Islet precursor cell (in vitro differentiated cells): ENCODE measurements around the gene CBLL2.
A peak's percentile ranks its signal among the peaks of the same experiment; 100 is the strongest.
"Not testable (repeated sequence)": the region's sequence is repeated elsewhere in the genome, so short reads cannot be mapped to it uniquely, and the experiment has no call there.

Source experiments
- DNase-seq: peaks from one replicate; pipeline ENCODE4 v3.0.0-alpha.2; 2018

CBLL2 gene, protein sequence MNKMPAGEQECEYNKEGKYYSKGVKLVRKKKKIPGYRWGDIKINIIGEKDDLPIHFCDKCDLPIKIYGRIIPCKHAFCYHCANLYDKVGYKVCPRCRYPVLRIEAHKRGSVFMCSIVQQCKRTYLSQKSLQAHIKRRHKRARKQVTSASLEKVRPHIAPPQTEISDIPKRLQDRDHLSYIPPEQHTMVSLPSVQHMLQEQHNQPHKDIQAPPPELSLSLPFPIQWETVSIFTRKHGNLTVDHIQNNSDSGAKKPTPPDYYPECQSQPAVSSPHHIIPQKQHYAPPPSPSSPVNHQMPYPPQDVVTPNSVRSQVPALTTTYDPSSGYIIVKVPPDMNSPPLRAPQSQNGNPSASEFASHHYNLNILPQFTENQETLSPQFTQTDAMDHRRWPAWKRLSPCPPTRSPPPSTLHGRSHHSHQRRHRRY

DNA sequence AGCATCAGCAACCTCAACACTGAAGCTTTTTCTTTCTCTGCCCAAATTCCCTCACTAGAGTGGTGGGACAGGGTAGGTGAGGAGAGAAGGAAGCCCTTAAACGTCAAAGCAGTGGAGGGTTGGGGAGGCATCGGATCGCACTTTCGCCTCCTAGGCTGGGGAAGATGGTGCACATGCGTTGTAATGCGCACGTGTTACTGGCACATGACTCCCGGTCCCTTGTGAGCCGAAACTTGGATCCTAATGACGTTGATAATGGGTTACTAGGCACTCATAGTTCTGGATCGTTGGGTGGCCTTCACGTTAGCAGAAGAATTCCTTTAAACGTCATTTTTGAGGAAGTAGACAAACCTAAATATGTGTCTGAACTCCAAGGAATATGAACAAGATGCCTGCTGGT lies at the start of gene CBLL2:
CBLL2 (plus strand) TSS at position 301 of the 400 bp plus-strand sequence; CDS start at position 380, 79 bp downstream.
- DNase-seq, result no peak

- no peak for DNase-seq
Measured at GRCh38 chrX:22234380-22234779, 38.3 kb upstream of the CBLL2 start.

DNA sequence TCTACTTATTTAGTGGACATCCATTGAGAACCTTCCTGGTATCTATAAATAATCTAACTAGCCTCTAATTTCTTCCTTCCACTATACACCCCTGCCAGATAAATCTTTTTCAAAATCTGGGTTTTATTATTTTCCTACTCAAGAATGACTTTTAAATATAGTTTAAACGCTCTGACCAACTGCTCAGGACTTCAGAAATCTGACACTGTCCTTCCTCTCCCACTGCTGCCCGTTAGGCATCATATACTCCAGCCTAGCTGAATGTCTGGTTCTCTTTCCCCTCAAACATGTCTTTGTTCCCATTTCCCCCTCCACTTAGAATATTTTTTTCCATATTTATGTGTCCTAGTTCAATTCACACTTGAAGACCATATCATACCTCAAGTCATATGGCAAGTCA lies 35.2 kb upstream of the CBLL2 start:
- DNase-seq, result no peak

DNA sequence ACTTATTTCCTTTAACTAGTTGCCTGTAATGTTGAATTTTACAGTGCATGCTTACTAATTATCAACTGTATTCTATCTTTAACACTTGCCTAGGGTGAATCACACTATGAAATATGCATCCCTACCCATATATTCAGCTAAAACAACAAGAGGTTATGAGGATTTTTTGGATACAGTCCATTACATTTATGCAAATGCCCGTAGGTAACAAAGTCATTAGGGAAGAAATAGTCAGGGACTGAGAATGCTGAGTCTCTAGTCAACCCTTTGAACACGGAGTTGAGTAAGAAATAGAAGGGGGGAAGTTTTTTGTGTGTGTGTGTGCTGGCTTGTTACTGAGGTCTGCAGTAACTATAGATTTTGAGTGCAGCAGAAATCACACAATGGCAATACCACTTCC lies 26.1 kb upstream of the CBLL2 start:
- DNase-seq, result no peak

DNA sequence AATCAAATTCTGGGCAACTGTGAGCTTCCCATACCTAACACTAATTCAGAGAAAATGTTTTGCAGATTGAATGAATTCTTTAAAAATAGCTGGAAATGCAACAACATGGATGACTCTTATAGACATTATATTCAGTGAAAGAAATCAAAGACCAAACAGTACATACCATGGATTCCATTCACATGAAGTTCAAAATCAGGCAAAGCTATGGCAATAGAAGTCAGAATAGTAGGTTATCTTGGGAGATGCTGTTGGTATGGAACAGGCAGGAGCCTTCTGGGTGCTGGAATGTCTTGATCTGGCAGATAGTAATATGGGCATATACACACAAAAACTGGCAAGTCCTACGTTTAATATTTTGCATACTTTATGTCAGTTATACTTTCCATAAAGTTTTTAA lies 25.5 kb upstream of the CBLL2 start:
- DNase-seq, result no peak

DNA sequence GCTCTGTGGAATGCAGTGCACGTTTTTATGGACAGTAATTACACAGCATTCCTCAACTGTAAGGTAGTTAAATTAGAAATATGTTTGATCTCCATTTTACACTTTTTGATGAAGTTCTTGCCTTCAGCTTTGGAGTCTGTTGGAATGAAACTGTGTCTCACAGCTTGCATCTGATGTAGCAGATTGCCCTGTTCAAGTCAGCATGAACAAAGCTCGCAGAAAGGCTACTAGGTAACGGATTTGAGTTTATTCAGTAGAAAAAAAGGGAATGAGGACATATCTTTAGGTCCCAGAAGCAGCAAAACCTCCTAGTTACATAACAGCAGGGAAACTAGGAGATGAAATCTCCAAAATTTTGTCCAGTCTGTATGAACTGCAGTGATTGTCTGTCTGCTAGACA lies 24.3 kb upstream of the CBLL2 start:
- no peak for DNase-seq

GRCh38 chrX:22249371-22249770 lies 23.3 kb upstream of the CBLL2 start:
- no peak for DNase-seq

DNA sequence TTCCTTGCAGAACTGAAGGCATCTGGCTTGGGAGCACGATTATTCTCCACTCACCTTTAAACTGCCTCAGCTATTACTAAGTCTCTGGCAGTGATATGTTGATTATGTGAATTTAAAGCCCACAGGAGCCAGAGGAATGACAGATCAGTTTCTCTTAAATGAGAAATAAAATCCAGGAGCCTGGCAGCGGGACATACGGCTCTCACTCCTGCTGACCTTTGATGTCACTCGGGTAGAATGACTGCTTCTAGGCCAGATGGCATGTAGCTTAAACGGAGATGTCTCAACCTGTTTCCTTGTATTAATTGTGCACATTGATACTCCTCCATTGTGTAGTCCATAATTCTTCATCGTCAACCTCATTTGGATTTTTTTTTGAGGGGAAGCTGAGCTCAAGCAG lies 4.0 kb upstream of the CBLL2 start:
- DNase-seq, result no peak

DNA sequence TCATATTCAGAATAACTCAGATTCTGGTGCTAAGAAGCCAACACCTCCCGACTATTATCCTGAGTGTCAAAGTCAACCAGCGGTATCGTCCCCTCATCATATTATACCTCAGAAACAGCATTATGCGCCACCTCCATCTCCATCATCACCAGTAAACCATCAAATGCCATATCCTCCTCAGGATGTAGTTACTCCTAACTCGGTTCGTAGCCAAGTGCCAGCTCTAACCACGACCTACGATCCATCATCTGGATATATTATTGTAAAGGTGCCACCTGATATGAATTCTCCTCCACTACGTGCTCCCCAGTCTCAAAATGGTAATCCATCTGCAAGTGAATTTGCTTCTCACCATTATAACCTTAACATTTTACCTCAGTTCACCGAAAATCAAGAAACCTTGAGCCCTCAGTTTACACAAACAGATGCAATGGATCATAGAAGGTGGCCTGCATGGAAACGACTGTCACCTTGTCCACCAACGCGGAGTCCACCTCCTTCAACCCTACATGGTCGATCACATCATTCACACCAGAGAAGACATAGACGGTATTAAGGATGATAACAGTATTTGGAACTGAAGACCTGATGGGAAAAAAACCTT lies 1.1 kb downstream of the CBLL2 start:
- no peak for DNase-seq

DNA sequence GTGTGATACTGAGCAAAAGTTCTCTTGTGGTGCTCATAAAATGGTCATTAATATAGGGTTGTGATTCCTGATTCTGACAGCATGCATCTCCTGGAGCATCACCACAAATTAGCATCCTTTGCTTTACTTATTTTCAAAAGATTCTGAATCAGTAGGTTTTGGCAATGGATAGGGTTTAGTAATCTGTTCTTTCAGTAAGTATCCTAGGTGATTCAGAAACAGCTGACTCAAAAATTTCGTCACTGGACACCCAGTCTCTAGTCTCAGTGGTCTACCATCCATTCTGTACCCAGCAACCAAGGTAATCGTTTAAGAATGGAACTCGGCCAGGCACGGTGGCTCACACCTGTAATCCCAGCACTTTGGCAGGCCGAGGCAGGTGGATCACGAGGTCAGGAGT lies 4.1 kb downstream of the CBLL2 start:
- no peak for DNase-seq

GRCh38 chrX:22278375-22278774 lies 5.7 kb downstream of the CBLL2 start:
- peak; percentile 59 for DNase-seq

DNA sequence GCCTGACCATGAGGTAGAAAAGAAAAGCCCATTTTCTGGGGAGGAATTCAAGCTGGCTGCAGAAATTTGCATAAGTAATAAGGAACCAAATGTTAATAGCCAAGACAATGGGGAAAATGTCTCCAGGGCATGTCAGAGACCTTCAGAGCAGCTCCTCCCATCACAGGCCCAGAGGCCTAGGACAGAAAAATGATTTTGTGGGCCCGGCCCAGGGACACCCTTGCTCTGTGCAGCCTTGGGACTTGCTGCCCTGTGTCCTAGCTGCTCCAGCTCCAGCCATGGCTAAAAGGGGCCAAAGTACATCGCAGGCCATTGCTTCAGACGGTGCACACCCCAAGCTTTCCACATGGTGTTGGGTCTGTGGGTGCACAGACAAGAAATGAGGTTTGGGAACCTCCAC lies 16.5 kb downstream of the CBLL2 start:
- not testable (repeated sequence) for DNase-seq

DNA sequence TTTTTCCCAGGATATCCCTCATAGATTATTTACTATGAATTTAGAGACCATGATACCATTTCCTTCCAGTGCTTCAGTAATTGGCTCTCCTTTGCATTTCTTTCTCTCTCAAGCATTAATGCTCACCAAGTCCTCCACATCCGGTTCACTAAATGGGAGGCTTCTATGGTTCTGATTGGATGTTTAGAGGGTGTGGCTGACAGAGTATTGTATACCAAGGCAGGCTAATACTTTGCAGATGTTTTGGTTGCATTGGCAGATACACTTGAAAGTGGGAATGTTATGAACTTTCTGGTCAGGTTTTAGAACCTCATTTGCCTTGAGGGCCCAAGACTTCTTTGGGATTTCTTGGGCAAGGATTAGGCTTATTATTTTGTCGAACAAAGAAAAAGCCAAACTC lies 24.2 kb downstream of the CBLL2 start:
- DNase-seq, result no peak

DNA sequence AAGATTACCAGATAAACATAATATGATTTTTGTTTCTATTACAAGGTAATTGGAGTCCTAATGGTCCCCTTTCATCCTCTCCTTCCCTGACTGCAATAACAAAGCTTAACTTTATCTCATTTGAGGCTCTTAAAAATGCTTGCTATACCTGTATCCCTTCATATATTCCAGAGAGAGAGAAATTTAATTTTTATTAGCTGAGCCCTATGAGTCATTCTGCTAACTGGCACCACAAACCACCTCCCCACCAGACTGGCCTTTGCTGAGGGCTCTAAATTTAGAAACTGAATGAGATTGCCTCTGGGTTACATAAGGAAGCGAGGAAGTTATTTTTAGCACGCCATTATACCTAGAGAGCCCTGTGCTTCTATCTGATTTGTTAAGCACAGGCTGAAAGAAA lies 27.4 kb downstream of the CBLL2 start:
- peak; percentile 64 for DNase-seq

DNA sequence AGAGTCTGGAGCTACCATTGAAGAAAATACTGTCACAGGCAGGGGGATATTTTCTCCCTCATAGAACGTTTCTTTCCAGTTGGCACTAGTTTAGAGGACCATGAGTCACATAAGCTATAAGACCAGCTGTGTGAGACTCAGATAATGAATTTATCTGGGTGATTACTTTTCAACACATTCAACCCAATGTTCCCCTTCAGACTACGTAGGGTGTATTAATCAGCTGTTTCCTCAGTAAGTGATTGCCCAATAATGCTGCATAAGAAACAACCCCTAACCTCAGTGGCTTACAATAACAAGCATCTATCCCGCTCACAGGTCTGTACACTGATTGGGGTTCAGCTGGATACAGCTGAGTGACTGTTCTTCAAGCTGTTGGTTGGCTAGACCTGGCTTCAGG lies 38.1 kb downstream of the CBLL2 start:
- no peak for DNase-seq

GRCh38 chrX:22313766-22314165 lies 41.1 kb downstream of the CBLL2 start:
- no peak for DNase-seq

- DNase-seq, result no peak
Measured at GRCh38 chrX:22314211-22314610, 41.5 kb downstream of the CBLL2 start.

DNA sequence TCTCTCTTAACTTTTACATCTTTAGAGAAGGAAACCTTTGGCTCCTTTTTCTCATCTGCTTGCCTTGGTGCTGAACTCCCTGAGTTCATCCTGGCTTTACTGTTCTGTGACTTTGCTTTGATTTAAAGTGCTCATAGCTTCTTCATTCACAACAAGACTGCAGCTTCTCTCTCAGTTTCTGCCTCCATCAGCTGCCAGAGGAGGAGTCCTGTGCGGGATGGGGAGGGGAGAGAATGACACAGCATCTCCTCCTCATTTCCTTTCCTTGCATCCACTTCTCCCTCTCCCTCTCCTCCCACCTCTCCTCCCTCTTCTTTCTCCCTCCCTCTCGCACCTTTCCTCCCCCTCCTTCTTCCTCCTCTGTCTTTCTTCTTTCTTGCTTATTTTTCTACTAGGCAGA lies 42.0 kb downstream of the CBLL2 start:
- peak; percentile 62 for DNase-seq

- DNase-seq, result no peak
Measured at GRCh38 chrX:22315151-22315550, 42.4 kb downstream of the CBLL2 start.

- no peak for DNase-seq
Measured at GRCh38 chrX:22320236-22320873, 47.6 kb downstream of the CBLL2 start.

DNA sequence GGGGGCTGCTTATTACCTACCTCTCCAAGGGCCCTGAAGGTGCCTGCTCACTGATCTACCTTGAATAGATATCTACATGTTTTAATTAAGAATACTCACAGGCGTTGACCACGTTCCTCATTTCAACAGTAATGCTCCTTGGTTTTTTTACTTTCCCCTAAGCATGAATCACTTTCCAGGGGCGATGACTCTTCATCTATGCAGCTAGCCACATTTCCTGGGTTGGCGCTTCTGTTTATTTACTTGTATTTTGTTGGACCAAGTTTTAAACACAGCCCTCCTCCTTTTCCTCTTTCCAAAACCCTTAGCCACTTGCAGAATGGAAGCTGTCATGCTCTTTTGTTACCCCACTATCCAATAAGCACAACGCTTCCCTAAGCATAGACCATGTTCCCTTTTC lies 50.8 kb downstream of the CBLL2 start:
- no peak for DNase-seq
